HG03280 (cell line): ENCODE data around the gene OR1I1.
"Not testable (repeated sequence)": the region's sequence is repeated elsewhere in the genome, so short reads cannot be mapped to it uniquely, and the experiment has no call there.

Source experiments
- ATAC-seq: cut with Tn5 transposase; IDR thresholded peaks from one replicate; pipeline ENCODE4 v1.9.1; 2021; ENCODE audit warnings: mild to moderate bottlenecking, moderate library complexity; ENCODE audit not compliant: unreplicated experiment

The OR1I1 gene

DNA sequence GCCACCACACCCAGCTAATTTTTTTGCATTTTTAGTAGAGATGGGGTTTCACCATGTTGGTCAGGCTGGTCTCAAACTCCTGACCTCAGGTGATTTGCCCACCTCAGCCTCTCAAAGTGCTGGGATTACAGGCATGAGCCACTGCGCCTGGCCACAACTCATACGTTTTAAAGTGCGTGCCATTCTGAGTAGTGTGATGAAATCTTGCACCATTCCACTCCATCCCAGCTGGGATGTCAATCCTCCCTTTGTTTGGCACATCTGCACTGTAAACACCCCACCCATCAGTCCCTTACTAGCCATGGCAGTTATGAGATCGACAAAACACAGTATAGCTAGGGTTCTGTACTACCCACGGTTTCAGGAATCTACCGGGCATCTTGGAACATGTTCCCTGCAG lies 16.0 kb downstream of the OR1I1 start:
- ATAC-seq, result not testable (repeated sequence)

DNA sequence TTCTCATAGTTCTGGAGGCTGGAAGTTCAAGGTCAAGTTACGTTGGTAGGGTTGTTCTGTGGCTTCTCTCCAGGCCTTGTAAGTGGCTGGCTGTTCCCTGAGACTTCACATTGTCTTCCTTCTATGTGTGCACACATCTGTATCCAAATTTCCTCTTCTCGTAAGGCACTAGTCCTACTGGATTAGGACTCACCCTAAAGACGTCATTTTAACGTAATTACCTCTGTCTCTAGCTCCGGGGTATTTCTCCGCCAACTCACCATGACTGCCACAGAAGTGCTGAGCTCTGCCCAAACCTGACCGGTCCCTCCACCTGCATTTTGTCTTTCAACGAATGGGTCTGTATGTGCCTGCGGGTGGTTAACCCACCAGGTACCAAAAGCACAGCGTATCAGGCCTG lies 16.4 kb downstream of the OR1I1 start:
- ATAC-seq, result no peak

DNA sequence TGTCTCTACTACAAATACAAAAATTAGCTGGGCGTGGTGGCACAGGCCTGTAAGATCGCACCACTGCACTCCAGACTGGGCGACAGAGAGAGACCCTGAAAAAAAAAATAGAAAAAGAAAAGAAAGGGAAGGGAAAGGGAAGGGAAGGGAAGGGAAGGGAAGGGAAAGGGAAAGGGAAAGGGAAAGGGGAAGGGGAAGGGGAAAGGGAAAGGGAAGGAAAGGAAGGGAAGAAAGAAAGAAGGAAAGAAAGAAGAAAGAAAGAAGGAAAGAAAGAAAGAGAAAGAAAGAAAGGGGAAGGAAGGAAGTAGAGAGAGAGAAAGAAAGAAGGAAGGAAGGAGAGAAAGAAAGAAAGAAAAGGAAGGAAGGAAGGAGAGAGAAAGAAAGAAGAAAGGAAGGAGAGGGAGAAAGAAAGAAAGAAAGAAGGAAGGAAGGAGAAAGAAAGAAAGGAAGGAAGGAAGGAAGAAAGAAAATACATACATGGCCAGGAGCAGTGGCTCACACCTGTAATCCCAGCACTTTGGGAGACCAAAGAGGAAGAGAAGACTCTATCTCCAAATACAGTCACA lies 17.1 kb downstream of the OR1I1 start:
- no peak for ATAC-seq

DNA sequence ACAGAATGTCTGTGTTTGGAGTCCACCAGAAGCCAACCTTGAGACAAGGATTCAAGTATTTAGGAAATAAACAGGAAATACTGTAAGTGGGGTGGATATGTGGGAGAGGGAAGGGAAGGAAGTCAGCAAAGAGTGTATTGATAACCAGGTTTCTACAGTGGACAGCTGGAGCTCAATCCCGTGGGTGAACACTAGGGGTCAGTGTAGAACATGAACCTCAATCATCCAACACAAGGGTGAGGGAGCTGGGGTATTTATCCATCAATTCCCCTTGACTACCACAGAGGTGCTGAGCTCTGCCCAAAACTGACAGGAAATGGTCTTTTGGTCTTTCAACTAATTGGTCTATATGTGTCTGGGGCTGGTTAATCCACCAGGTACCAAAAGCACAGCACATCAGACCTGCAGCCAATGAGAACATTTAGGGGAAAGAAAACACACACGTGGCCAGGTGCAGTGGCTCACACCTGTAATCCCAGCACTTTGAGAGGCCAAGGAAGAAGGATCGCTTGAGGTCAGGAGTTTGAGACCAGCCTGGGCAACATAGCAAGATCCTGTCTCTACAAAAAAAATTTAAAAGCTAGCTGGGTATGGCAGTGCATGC lies 19.6 kb downstream of the OR1I1 start:
- ATAC-seq, result no peak

DNA sequence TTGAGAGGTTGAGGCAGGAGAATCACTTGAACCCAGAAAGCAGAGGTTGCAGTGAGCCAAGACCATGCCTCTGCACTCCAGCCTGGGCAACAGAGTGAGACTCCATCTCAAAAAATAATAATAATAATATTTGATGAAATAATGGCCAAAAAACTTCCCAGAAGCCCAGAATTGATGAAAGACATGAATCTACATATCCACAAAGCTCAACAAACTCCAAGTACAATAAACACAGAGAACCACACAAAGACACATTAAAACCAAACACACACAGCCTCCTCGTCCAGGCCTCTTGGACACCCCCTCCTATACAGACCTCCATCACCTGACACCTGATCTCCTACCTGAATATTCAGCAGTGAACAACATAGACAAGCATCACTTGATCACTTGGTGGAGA lies 22.0 kb downstream of the OR1I1 start:
- no peak for ATAC-seq

DNA sequence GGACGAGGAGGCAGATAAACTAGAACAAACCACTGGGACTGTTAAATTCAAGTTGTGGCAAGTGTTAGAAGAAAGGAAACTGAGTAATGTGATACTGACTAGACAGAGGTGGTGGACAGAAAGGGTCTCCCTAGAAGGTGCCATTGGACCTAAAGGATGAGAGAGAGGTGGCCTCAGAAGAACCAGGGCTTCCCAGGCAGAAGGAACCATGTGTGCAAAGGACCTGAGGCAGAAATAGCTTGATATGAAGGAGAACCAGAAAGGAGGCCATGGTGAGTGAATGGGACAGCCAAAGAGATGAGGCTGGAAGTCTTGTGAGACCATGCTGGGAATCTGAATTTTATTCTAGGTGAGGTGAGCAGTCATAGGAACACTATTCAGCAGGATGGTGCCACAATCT lies 22.4 kb downstream of the OR1I1 start:
- ATAC-seq, result no peak

DNA sequence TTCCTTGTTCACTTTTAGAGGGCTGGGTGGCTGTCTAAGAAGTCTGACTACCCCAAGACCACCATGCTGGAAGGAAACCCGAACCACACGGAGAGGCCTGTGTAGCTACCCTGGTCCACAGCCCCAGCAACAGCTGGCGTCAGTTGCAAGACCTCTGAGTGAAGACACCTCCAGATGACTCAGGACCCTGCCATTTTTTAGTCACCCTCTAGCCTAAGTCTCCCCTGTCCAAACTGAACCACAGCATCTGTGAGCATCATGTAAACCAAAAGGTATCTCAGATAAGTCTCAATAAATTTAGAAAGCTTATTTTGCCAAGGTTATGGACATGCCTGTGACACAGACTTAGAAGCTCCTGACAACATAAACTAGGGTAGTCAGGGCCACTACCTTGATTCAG lies 23.0 kb downstream of the OR1I1 start:
- no peak for ATAC-seq

DNA sequence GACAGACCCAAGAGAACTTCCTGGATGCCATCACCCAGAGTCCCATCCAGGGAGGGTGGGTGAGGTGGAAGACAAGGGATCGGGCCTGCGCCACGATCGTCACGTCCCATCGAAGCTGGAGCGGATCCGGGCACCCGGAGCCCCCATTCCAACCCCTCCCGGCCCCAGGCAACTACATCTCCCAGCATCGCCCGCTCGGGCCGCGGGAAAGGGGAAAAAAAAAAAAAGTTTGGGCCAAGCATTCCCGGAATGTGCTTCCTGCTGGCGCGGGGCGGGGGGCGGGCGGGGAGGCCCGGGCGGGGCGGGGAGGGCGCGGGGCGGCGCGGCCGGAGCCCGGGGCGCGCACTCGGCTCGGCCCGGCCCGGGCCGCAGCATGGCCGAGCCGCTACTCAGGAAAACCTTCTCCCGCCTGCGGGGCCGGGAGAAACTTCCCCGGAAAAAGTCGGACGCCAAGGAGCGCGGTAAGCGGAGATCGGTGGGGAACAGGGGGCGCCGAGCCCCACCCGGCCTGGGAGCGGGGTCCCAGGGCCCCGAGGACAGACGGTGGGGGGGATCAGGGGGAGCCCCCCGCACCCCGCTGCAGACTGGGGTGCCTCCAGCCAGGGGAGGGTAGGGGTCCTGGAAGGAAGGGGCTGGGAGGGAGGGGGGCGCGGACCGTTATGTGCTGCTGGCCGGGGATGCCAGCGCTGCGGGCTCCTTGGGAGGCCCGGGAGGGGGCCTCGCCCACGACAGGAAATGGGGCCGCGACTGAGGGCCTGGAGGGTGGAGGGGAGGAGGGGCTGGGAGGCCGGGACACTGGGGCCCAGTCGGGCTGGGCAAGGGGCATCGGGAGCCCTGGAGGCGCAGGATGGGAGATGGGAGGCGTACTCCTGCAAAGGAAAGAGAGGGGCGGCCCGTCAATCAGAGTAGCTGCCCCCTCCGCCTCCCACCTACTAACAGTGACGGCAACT lies 25.3 kb downstream of the OR1I1 start, which contains the start of gene SYDE1:
Gene SYDE1, plus strand, starts transcription at position 341 of the 950 bp plus-strand sequence. Its CDS starts 33 bp downstream, at position 374.
- ATAC-seq, result no peak

DNA sequence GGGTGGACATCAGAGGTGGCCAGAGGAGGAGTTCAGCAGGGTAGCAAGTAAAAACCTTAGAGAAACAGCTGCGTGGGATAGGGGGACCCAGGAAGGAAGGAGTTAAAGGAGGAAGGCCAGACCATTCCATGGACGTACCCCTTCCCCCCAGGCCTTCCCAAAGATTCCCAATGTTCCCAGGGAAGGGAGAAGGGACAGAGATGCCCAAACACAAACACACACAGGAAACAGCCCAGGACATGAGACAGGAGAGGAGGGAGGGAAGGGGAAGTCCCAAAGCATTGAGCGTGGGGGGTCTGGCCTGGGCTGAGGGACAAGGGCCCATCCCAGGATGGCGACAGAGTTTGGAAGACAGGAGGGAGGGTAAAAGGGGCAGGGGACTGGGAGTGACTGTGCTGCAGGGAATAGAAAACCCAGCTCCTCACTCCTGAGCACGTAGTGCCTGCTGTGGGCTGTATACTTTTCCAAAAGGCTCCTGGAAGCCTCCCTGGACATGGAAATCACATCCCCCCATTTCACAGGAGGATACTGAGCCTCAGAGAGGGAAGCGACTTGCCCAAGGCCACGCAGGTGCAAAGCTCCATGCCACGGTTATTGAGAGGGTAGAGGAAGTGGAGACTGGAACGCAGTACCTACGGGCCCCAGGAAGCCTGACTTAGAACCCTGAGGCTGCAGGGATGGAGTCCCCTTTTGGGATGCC lies 26.3 kb downstream of the OR1I1 start:
- ATAC-seq, result no peak

DNA sequence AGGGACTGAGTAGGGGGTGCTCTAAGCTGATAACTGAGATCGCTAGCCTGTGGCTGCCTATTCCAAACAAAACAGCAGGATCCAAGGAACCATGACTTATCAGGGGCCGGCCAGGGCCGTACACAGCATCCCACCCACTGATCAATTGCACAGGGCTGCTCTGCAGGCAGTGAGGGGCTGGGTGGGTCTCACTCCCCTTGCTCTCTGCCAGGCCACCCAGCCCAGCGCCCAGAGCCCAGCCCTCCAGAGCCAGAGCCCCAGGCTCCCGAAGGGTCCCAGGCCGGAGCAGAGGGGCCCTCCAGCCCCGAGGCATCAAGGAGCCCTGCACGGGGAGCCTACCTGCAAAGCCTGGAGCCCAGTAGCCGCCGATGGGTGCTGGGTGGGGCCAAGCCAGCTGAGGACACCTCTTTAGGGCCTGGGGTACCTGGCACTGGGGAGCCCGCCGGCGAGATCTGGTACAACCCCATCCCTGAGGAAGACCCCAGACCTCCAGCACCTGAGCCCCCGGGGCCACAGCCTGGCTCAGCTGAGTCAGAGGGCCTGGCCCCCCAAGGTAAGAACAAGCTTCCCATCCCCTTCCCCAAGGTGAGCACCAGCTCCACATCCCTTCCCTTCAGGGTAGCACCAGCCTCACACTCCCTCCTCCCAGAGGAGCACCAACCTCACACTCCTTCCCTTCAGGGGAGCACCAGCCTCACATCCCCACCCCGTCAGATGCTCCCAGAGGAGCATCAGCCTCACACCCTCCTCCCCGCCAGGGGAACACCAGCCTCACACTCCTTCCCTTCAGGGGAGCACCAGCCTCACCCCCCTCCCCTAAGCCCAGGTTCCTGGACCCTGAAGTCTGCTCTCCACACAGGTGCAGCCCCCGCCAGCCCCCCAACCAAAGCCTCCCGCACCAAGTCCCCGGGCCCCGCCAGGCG lies 27.1 kb downstream of the OR1I1 start:
- no peak for ATAC-seq

DNA sequence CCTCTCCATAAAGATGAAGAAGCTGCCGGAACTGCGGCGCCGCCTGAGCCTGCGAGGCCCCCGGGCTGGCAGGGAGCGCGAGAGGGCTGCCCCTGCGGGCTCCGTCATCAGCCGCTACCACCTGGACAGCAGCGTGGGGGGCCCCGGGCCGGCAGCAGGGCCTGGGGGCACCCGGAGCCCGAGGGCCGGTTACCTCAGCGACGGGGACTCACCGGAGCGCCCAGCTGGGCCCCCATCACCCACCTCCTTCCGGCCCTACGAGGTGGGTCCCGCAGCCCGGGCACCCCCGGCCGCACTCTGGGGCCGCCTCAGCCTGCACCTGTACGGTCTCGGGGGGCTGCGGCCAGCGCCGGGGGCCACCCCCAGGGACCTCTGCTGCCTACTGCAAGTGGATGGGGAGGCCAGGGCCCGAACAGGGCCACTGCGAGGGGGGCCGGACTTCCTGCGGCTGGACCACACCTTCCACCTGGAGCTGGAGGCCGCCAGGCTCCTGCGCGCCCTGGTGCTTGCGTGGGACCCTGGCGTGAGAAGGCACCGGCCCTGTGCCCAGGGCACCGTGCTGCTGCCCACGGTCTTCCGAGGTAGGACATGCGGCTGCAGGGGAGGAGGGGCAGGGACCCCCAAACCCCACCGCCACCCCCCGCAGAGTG lies 27.9 kb downstream of the OR1I1 start:
- ATAC-seq, result no peak

DNA sequence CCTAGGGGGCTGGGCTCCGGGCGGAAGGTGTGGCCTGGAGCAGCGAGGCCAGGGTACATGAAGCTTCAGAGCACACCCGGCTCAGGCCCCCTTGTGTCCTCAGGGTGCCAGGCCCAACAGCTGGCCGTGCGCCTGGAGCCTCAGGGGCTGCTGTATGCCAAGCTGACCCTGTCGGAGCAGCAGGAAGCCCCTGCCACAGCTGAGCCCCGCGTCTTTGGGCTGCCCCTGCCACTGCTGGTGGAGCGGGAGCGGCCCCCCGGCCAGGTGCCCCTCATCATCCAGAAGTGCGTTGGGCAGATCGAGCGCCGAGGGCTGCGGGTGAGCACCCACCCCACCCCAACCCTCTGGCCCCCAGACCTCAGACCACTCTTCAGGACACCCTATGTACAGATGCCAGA lies 28.4 kb downstream of the OR1I1 start:
- no peak for ATAC-seq

DNA sequence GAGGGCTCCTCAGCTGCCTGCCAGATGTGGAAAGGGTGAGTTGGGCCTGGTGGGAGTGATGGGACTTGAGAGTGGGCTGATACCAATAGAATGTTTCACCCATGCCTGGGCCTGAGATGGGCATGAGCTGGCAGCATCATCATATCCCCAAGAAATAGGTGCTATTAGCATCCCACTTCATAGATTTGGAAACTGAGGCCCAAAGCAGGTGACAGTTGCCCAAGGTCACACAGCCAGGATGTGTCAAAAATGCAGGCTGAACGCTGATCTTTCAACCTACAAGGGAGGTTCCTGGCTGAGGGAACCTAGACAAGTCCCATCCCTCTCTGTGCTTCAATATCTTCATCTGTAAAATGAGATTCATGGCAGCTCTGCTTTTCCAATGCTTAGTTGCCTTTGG lies 29.7 kb downstream of the OR1I1 start:
- no peak for ATAC-seq

DNA sequence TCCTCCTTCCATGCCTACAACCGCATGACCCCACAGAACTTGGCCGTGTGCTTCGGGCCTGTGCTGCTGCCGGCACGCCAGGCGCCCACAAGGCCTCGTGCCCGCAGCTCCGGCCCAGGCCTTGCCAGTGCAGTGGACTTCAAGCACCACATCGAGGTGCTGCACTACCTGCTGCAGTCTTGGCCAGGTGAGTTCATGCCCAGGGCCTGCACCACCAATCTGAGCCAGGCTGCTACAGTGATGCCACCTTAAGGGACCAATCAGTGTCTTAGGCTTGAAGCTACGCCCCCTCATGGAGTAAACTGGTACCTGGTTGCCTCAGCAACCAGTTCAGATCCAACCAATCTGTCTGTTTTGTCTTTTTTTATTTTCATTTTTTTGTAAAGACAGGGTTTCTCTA lies 30.4 kb downstream of the OR1I1 start:
- no peak for ATAC-seq

DNA sequence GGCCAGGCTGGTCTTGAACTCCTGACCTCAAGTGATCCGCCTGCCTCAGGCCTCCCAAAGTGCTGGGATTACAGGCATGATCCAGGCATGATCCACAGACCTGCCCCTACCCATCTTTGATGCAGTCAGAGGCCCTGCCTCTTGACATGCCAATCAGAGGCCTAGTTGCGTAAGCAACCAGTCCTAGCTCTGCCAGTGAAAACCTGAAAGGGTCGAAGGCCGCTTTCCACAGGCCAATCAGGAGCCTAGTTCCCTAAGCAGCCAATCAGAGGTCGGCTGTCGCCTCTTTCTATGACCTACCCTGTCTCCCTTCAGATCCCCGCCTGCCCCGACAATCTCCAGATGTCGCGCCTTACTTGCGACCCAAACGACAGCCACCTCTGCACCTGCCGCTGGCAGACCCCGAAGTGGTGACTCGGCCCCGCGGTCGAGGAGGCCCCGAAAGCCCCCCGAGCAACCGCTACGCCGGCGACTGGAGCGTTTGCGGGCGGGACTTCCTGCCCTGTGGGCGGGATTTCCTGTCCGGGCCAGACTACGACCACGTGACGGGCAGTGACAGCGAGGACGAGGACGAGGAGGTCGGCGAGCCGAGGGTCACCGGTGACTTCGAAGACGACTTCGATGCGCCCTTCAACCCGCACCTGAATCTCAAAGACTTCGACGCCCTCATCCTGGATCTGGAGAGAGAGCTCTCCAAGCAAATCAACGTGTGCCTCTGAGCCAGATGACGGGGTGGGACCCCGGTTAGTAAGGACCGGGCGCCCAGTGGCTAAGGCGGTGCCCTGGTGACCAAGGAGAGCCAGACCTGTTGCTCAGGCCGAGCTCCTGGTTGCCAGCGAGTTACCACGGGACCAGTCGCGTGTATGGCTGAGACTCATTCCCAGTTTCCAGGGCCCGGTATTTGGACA lies 31.5 kb downstream of the OR1I1 start:
- no peak for ATAC-seq

DNA sequence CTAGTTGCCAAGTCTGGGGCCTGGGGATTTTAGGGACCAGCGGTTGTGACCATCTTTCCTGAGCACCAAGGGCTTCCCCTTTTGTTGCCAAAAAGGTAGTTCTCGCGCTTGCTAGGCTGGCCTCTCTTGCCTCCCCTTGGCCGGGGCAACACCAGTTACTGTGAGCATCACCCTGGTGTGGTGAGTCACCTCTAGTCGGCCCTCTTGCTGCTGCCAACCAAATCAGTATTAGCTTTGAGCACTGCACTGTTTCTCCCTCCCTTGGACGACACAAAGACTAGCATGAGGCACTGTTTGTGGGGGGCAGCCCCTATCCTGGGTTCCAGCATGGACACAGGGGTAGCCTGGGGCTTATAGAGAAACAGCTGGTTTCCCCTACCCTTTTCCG lies 32.1 kb downstream of the OR1I1 start:
- ATAC-seq, result no peak

DNA sequence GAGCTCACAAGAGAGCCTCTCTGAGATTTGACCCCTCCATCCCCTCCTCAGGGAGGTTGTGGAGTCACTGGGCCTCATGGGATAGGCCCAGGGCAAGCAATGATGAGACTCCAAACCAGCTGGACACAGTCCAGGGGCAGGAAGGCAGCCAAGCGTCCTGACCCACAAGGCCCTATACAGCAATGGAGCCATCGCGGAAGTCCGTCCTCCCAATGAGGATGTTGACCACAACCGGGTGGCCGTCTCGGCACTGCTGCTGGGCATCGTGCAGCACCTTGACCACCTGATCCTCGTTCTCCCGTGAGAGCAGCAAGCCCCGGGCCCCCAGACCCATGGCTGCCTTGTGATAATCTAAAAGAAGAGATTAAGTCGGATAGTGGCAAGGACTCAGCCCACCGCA lies 33.1 kb downstream of the OR1I1 start:
- ATAC-seq, result no peak

DNA sequence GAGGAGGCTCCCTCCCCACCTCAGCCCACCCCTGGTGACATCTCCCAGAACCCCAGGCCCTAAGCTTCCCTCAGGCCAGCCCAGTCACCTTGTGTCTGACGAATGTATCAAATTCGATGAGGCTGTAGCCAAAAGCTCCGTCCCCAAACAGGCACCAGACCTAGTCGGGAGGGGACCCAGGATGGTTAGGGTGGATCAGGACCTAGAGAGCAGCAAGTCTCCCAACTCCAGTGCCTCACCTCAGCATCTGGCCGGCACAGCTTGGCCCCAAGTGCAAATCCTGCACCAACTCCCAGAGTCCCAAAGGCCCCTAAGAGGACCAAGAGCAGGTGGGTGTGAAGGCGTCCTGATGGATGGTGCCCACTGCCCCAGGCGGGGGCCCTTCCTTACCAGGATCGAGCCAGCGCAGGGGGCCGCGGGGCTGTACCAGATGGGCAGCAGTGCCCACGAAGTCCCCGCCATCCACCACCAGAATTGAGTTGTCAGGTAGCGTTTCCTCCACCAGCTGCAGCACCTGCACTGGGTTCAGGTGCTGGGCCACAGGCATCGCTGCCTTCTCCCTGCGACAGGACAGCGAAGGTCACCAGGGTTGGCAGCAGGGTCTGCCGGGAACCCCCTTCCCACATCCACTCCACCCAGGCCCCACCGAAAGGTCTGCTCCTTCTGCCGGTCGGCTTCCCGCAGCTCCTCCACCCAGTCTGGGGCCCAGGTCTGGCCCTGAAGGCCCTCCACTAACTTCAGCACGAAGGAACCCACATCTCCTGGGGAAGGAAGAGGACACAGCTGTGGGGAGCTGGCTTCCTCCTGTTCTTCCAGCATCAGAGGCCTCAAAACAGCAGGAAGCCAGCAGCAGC lies 34.0 kb downstream of the OR1I1 start:
- no peak for ATAC-seq
